ENCODE measurements around the gene MAGI1. TPM values are rescaled to one million over a fixed set of nuclear protein-coding genes. Genes with fewer than 3 reads are reported as not detected.

The MAGI1 gene
- total RNA-seq, 1 experiment from 2014 or later = 38.6 TPM

DNA sequence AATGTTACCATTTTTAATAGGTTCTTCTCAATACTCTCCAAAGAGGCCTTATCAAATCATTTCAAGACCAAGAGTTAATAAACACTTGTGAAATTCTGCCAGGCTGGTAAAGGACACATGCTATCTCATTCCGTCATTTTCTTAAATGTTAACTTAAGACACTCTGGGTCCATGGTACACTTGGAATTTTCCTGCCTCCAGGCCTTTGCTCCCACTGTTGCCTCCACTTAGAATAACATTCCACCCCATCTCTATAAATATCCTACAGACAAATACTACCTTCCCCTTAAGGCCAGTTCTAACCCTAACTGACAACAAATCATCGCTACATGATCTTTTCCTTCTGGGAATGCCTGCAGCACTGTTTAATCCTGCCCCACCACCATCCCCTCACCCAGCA, 24.1 kb downstream of the MAGI1 start (continued):
- TF ChIP-seq TCF7L2 (IDR thresholded peaks at IDR 0.05; ENCODE audit: borderline replicate concordance, extremely low read depth, insufficient read depth, insufficient read length) = no peak
- TF ChIP-seq JUND (IDR thresholded peaks at IDR 0.05) = no peak
- TF ChIP-seq, protein P1, sequence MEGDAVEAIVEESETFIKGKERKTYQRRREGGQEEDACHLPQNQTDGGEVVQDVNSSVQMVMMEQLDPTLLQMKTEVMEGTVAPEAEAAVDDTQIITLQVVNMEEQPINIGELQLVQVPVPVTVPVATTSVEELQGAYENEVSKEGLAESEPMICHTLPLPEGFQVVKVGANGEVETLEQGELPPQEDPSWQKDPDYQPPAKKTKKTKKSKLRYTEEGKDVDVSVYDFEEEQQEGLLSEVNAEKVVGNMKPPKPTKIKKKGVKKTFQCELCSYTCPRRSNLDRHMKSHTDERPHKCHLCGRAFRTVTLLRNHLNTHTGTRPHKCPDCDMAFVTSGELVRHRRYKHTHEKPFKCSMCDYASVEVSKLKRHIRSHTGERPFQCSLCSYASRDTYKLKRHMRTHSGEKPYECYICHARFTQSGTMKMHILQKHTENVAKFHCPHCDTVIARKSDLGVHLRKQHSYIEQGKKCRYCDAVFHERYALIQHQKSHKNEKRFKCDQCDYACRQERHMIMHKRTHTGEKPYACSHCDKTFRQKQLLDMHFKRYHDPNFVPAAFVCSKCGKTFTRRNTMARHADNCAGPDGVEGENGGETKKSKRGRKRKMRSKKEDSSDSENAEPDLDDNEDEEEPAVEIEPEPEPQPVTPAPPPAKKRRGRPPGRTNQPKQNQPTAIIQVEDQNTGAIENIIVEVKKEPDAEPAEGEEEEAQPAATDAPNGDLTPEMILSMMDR (IDR thresholded peaks at IDR 0.05 in 2 of 3, conservative IDR thresholded peaks at IDR 0.05 in 1 of 3; ENCODE audit: borderline replicate concordance in 1 of 3, insufficient read depth in 1 of 3, low read depth in 2 of 3, low read length in 2 of 3) = no peak
- no peak for TF ChIP-seq CEBPB (IDR thresholded peaks at IDR 0.05; ENCODE audit: low read depth)
- TF ChIP-seq SRF (IDR thresholded peaks at IDR 0.05; ENCODE audit: low read depth) = no peak
- TF ChIP-seq SIN3A (IDR thresholded peaks at IDR 0.05; ENCODE audit: low read depth) = no peak
- TF ChIP-seq FOSL1 (IDR thresholded peaks at IDR 0.05; ENCODE audit: low read depth) = no peak

DNA sequence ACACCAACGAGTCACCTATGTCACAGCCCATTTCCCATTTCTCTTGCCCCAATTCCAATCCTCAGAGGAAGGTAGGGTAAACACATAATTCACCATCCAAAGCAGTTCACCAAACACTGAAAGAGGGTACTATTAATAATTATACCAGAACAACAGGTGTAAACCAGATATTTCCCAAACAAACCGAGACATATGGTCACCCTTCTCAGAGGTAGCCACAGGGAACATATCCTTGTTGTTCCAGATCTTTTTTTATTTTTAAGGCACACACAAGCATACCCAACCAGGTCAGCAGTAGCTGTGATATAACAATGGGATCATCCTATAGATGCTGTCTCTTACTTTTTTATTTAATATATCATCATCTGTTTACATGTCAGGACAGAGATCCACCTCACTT, 24.7 kb downstream of the MAGI1 start:
- H3K9me2 ChIP-seq (ENCODE audit: insufficient read depth) = no peaks in the 10 kb centered on the region
- H3K27ac ChIP-seq (ENCODE audit: low read depth, low read length) = no peak overlapping the region
- ChIA-PET POLR2A (no interaction called here), CTCF (no interaction called here), RAD21 (ENCODE audit: low non-redundant PET in 1 of 2, low total read pairs in 2 of 2, uncharacterized antibody in 2 of 2, unreplicated experiment in 2 of 2) (no interaction called here)
- H3K9me3 ChIP-seq (ENCODE audit: control insufficient read depth in 1 of 2, insufficient read depth in 1 of 2, low read depth in 1 of 2, low read length in 2 of 2) = no peaks in the 10 kb centered on the region
- no peak overlapping the region for H3K4me3 ChIP-seq (replicated peaks in 1 of 2; ENCODE audit: low read depth in 1 of 2, low read length in 2 of 2)
- H4K20me1 ChIP-seq (ENCODE audit: insufficient read depth) = no peaks in the 10 kb centered on the region
- no peaks in the 10 kb centered on the region for H3K36me3 ChIP-seq (ENCODE audit: control insufficient read depth in 1 of 2, insufficient read depth in 2 of 2, low read length in 2 of 2)
- DNase-seq (ENCODE audit: low read depth, low spot score) = no peak
- H2AFZ ChIP-seq (ENCODE audit: low read depth, low read length, poor library complexity, severe bottlenecking) = no peak overlapping the region
- peaks cover 38% of the 10 kb centered on the region; the same call in 1 of the 2 replicates for H3K79me2 ChIP-seq (ENCODE audit: insufficient read depth, low read length)
- TF ChIP-seq POLR2A (IDR thresholded peaks at IDR 0.05; ENCODE audit: borderline replicate concordance, extremely low read depth, insufficient read depth, insufficient read length) = no peak
- TF ChIP-seq EGR1 (IDR thresholded peaks at IDR 0.05; ENCODE audit: low read depth) = no peak
- TF ChIP-seq ZFX (IDR thresholded peaks at IDR 0.05) = no peak
- TF ChIP-seq POLR2AphosphoS5 (IDR thresholded peaks at IDR 0.05; ENCODE audit: low read depth, low read length) = no peak
- no peak for TF ChIP-seq SP1 (IDR thresholded peaks at IDR 0.05; ENCODE audit: low read depth)
- TF ChIP-seq FOSL1 (IDR thresholded peaks at IDR 0.05; ENCODE audit: low read depth) = no peak
- H3K4me1 ChIP-seq (ENCODE audit: control insufficient read depth in 1 of 2, insufficient read depth in 2 of 2, low read length in 2 of 2) = peaks cover 23 to 50% of the 10 kb centered on the region in 2 experiments
- intact Hi-C loops (cut with micrococcal nuclease) = no loop called here
- ATAC-seq = no peak
- no peaks in the 10 kb centered on the region for H3K27me3 ChIP-seq (ENCODE audit: insufficient read depth, low read length)
- H3K9ac ChIP-seq (ENCODE audit: low read length) = no peak overlapping the region
- no peak overlapping the region for H3K4me2 ChIP-seq (ENCODE audit: low read length)
- no TSS peak for BruUV-seq (replicated peaks)
